Ishikawa (cell line): ENCODE results near the gene PTPRN2.

Source experiments
- CEBPB ChIP-seq: IDR thresholded peaks from 2 replicates; pipeline ENCODE4 v1.6.1; 2012
- CREB1 ChIP-seq: IDR thresholded peaks from 2 replicates; pipeline ENCODE4 v1.6.1; 2012; ENCODE audit warnings: low read depth
- EGR1 ChIP-seq: IDR thresholded peaks from 2 replicates; pipeline ENCODE4 v1.6.1; 2012
- EP300 ChIP-seq: IDR thresholded peaks from 2 replicates; pipeline ENCODE4 v1.6.1; 2012; ENCODE audit warnings: borderline replicate concordance
- FOXM1 ChIP-seq: IDR thresholded peaks from 2 replicates; pipeline ENCODE4 v1.6.1; 2012; ENCODE audit warnings: low read depth, borderline replicate concordance
- MAX ChIP-seq: IDR thresholded peaks from 2 replicates; pipeline ENCODE4 v1.6.1; 2012
- NFIC ChIP-seq: IDR thresholded peaks from 2 replicates; pipeline ENCODE4 v1.6.1; 2012
- RAD21 ChIP-seq: IDR thresholded peaks from 2 replicates; pipeline ENCODE4 v1.6.1; 2012; ENCODE audit warnings: low read depth
- TAF1 ChIP-seq: IDR thresholded peaks from 2 replicates; pipeline ENCODE4 v1.6.1; 2012; ENCODE audit warnings: low read depth, mild to moderate bottlenecking
- TCF12 ChIP-seq: IDR thresholded peaks from 2 replicates; pipeline ENCODE4 v1.6.1; 2012; ENCODE audit warnings: low read depth
- TEAD4 ChIP-seq: IDR thresholded peaks from 2 replicates; pipeline ENCODE4 v1.6.1; 2012
- YY1 ChIP-seq: IDR thresholded peaks from 2 replicates; pipeline ENCODE4 v1.6.1; 2012; ENCODE audit warnings: low read depth
- ZBTB7A ChIP-seq: IDR thresholded peaks from 2 replicates; pipeline ENCODE4 v1.6.1; 2012; ENCODE audit warnings: low read depth
- TF ChIP-seq, protein P1 (sequence below): IDR thresholded peaks from 2 replicates; pipeline ENCODE4 v1.6.1; 2012; ENCODE audit warnings: low read depth, mild to moderate bottlenecking

GRCh38 chr7:157569967-157570366 is 1017.7 kb downstream of the PTPRN2 start:
- TF ChIP-seq, protein P1, sequence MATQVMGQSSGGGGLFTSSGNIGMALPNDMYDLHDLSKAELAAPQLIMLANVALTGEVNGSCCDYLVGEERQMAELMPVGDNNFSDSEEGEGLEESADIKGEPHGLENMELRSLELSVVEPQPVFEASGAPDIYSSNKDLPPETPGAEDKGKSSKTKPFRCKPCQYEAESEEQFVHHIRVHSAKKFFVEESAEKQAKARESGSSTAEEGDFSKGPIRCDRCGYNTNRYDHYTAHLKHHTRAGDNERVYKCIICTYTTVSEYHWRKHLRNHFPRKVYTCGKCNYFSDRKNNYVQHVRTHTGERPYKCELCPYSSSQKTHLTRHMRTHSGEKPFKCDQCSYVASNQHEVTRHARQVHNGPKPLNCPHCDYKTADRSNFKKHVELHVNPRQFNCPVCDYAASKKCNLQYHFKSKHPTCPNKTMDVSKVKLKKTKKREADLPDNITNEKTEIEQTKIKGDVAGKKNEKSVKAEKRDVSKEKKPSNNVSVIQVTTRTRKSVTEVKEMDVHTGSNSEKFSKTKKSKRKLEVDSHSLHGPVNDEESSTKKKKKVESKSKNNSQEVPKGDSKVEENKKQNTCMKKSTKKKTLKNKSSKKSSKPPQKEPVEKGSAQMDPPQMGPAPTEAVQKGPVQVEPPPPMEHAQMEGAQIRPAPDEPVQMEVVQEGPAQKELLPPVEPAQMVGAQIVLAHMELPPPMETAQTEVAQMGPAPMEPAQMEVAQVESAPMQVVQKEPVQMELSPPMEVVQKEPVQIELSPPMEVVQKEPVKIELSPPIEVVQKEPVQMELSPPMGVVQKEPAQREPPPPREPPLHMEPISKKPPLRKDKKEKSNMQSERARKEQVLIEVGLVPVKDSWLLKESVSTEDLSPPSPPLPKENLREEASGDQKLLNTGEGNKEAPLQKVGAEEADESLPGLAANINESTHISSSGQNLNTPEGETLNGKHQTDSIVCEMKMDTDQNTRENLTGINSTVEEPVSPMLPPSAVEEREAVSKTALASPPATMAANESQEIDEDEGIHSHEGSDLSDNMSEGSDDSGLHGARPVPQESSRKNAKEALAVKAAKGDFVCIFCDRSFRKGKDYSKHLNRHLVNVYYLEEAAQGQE = no peak
- TF ChIP-seq CREB1 (no peak), TAF1 (no peak), EP300 (no peak), EGR1 (no peak), YY1 (no peak), FOXM1 (no peak), RAD21 (no peak), MAX (no peak), CEBPB (no peak), TEAD4 (no peak), NFIC (no peak), TCF12 (no peak), ZBTB7A (no peak)
